Measurements from ENCODE around the gene ARSJ.
"Not testable (repeated sequence)": the region's sequence is repeated elsewhere in the genome, so short reads cannot be mapped to it uniquely, and the experiment has no call there.

The ARSJ gene

GRCh38 chr4:113957956-113958355 lies 21.5 kb downstream of the ARSJ start:
- DNase-seq (ENCODE audit: low read depth), result no peak

DNA sequence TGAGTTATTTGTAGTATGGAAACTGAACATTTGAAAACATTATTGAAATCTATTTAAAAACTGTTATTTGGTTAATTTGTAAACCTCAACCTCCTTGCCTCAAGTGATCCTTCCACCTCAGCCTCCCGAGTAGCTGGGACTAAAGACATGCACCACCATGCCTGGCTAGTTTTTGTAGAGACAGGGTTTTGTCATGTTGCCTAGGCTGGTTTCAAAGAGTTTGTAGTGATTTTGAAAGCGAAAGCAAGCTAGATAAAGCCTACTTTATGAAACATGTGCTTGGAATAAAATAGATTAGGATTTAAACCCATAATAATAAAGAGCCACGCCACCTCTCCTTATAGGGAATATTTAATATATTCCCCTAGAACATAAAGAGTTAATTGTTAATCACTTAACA lies 23.5 kb downstream of the ARSJ start:
- DNase-seq (ENCODE audit: low read depth), result no peak

- no peak for DNase-seq (ENCODE audit: low read depth)
Measured at GRCh38 chr4:113955411-113955810, 24.0 kb downstream of the ARSJ start.

GRCh38 chr4:113953888-113954287 lies 25.6 kb downstream of the ARSJ start:
- DNase-seq (ENCODE audit: low read depth), result no peak

GRCh38 chr4:113952452-113953029 lies 26.9 kb downstream of the ARSJ start:
- DNase-seq (ENCODE audit: low read depth), result no peak

DNA sequence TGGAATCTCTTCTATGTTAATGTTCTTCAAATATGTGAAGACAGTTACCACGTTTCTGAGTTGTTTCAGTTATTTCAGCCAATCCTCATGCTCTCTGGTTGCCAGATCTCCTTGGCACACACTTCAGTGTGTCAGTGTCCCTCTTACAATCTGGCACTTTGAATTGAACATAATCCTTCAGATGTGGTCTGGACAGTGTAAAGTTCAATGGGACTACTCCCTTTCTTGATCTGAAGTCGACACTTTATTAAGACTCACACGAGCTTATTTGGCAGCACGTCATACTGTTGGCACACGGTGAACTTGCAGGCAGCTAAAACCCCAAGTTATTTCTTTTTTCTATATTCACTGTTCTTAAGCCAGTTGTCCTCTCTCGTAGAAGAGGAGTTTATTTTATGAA lies 28.2 kb downstream of the ARSJ start:
- no peak for DNase-seq (ENCODE audit: low read depth)

- DNase-seq (ENCODE audit: low read depth), result no peak
Measured at GRCh38 chr4:113950207-113950606, 29.2 kb downstream of the ARSJ start.

DNA sequence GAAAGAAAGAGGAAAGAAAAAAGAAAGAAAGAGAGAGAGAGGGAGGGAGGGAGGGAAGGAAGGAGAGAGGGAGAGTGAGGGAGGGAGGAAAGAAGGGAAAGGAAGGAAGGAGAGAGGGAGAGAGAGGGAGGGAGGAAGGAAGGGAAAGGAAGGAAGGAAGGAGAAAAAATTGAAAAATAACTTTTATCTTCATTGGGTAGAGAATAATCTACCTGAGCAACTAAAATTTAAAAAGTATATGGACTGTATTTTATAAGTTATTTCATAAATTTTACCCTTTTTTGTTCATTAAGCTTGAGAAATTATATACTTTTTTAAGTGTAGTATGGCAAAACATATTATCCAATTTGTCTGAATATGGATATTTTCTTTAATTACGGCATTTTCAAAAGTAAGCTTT lies 32.0 kb downstream of the ARSJ start:
- DNase-seq (ENCODE audit: low read depth), result no peak

- DNase-seq (ENCODE audit: low read depth), result no peak
Measured at GRCh38 chr4:113945906-113946305, 33.5 kb downstream of the ARSJ start.

- no peak for DNase-seq (ENCODE audit: low read depth)
Measured at GRCh38 chr4:113943863-113944262, 35.6 kb downstream of the ARSJ start.

GRCh38 chr4:113943085-113943484 lies 36.4 kb downstream of the ARSJ start:
- no peak for DNase-seq (ENCODE audit: low read depth)

DNA sequence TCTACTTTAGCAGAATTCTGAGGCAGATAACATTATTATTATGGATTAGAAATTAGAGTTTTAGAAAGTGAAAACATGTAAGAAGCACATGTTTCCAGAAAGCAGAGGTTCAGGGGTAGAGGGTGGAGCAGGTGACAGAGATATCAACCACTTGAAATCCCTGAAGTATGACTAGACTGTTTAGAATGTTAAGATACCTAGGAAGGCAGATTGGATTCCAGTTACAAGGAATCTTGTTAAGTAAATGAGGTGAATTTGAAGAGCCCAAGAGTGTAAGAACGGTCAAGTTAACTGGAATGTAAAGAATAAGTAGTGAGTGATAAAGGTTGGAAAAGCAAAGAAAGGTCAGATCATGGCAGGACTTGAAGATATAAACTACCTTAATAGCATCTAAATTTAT lies 37.6 kb downstream of the ARSJ start:
- no peak for DNase-seq (ENCODE audit: low read depth)

DNA sequence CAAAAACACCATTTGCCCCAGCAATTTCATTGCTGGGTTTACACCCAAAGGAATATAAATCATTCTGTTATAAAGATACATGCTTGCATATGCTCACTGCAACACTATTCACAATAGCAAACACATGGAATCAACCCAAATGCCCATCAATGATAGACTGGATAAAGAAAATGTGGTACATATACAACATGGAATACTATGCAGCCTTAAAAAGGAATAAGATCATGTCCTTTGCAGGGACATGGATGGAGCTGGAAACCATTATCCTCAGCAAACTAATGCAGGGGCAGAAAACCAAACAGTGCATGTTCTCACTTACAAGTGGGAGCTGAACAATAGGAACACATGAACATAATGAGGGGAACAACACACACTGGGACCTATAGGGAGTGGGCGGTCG lies 39.3 kb downstream of the ARSJ start:
- not testable (repeated sequence) for DNase-seq (ENCODE audit: low read depth)

DNA sequence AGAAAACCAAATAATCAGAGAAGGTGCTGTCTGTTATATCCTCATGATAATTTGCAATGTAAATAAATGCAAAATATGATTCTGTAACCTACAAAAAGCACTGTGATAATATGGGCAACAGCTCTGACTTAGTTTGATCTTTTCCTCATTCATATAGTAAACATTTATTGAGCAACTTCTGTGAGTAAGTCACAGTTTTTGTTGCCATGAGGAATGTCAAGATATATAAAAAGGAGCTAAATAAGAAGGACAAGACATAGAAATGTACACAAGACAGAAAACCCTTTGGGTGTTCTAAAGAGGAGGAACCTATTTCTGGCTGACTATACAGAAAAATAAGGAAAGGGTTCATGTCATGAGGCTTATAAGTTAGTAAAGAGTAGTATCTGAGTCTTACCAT lies 44.3 kb downstream of the ARSJ start:
- no peak for DNase-seq (ENCODE audit: low read depth)

- DNase-seq (ENCODE audit: low read depth), result not testable (repeated sequence)
Measured at GRCh38 chr4:113924706-113925105, 54.7 kb downstream of the ARSJ start.

- no peak for DNase-seq (ENCODE audit: low read depth)
Measured at GRCh38 chr4:113921089-113921794, 58.2 kb downstream of the ARSJ start.

GRCh38 chr4:113919611-113920010 lies 59.8 kb downstream of the ARSJ start:
- DNase-seq (ENCODE audit: low read depth), result no peak

DNA sequence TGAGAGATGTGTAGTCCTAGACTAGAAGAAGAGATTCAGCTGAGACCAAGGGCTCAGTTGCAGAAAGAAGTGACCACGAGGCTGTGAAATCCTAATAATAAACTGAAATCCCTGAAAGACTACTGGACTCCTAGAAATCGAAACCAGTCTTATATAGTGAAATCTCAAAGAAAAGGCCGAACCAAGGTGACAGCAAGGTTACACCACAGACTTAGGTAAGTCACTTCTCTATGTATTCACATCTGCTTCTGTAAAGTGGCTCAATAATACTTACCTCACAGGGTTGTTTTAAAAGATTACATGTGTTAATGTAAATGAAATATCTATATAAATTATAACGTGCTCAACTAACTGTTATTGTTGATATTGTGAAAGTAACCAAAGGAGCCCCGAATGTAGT lies 60.3 kb downstream of the ARSJ start:
- DNase-seq (ENCODE audit: low read depth), result no peak

GRCh38 chr4:113908829-113909228 lies 70.6 kb downstream of the ARSJ start:
- DNase-seq (ENCODE audit: low read depth), result no peak

GRCh38 chr4:113907559-113907958 lies 71.9 kb downstream of the ARSJ start:
- DNase-seq (ENCODE audit: low read depth), result no peak

DNA sequence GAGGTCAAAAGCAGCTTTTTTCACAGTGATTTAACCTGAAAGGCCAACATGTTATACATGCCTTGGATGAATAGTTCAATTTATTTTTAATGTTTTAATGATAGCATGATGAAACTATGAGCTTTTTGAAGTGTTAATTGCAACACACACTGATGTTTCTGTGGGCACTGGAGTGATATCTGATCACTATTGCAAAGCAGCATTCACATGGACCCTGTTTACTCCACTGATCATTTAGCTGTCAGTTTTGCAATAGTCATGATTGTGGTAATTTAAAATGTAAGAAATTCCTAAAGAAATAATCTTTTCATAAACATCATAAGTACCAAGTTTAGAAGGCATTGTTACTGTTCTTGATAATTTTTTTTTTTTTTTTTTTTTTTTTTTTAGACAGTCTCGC lies 74.1 kb downstream of the ARSJ start:
- DNase-seq (ENCODE audit: low read depth), result no peak

GRCh38 chr4:113904877-113905276 lies 74.6 kb downstream of the ARSJ start:
- no peak for DNase-seq (ENCODE audit: low read depth)

DNA sequence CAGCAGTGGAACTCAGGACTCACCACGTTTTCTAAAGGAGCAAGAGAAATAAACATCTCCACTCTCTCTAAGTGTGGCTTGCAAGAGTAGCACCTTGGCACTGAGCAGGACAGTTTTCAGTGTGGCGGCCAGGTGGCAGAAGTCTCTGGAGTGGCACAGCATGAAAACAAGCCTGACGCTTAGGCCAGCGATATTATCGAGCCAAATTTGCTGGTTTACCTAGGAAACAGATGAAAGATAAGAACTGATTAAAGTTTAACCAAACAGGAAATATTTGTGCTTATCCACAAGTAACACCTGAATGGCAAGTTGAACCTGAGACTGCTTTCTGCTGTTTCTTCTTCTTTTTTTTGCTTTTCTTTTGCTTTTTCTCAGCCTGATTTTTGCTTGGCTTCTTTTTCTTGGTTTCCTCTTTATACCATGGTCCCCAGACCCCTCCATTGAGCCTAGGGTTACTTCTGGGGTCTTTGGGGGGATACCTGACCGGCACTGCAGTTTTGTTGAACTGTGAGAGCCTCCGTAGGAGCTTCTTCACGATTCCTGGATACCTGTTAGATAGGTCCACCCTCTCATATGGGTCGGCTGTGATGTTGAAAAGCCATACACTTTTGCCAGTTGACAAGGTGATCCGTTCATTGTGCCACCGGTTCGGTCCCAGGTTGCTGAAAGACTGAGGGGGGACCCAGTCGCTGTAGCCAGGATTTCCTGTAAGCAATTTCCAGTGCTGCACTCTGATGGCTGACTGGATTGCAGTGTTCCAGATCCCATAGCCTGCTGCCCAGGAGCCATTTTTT lies 77.3 kb downstream of the ARSJ start:
- peak; percentile 60 for DNase-seq (ENCODE audit: low read depth)
